T-helper 1 cell treated with Interleukin-12 subunit alpha and Interleukin-12 subunit beta and Interleukin-4 antibody, amounts not matched to agents 30 μg/mL and 1 μg/mL, for 36 hours (primary cell): Measurements from ENCODE around the gene SPSB4.

Experiments
- H3K27ac Mint-ChIP-seq: one replicate; pipeline ENCODE4 v1.8.0; 2021; ENCODE audit warnings: mild to moderate bottlenecking, mixed read lengths
- H3K27me3 Mint-ChIP-seq: one replicate; pipeline ENCODE4 v1.8.0; 2021; ENCODE audit warnings: low read depth, mixed read lengths
- H3K36me3 Mint-ChIP-seq: one replicate; pipeline ENCODE4 v1.8.0; 2021; ENCODE audit warnings: low read depth, mixed read lengths
- H3K4me1 Mint-ChIP-seq: one replicate; pipeline ENCODE4 v1.8.0; 2021; ENCODE audit warnings: low read depth, mixed read lengths
- H3K4me3 Mint-ChIP-seq: one replicate; pipeline ENCODE4 v1.8.0; 2021; ENCODE audit warnings: mild to moderate bottlenecking, moderate library complexity, mixed read lengths
- H3K9me3 Mint-ChIP-seq: one replicate; pipeline ENCODE4 v1.8.0; 2021; ENCODE audit warnings: mixed read lengths

The SPSB4 gene

GRCh38 chr3:141060327-141060726 is 9.2 kb downstream of the SPSB4 start:
- Mint-ChIP-seq H3K4me1 (peaks cover 6% of the 10 kb centered on the region), H3K9me3 (no peaks in the 10 kb centered on the region), H3K27ac (no peak overlapping the region), H3K4me3 (no peak overlapping the region), H3K27me3 (peaks cover 23% of the 10 kb centered on the region), H3K36me3 (no peaks in the 10 kb centered on the region)

- Mint-ChIP-seq H3K4me1 (peaks cover 6% of the 10 kb centered on the region), H3K4me3 (no peak overlapping the region), H3K27ac (no peak overlapping the region), H3K27me3 (peaks cover 15% of the 10 kb centered on the region), H3K36me3 (no peaks in the 10 kb centered on the region), H3K9me3 (no peaks in the 10 kb centered on the region)
Measured at GRCh38 chr3:141063831-141064230, 12.7 kb downstream of the SPSB4 start.

GRCh38 chr3:141064255-141064926 is 13.2 kb downstream of the SPSB4 start:
- Mint-ChIP-seq H3K4me1 (peaks cover 6% of the 10 kb centered on the region), H3K36me3 (no peaks in the 10 kb centered on the region), H3K27ac (no peak overlapping the region), H3K4me3 (no peak overlapping the region), H3K9me3 (no peaks in the 10 kb centered on the region), H3K27me3 (peaks cover 15% of the 10 kb centered on the region)

DNA sequence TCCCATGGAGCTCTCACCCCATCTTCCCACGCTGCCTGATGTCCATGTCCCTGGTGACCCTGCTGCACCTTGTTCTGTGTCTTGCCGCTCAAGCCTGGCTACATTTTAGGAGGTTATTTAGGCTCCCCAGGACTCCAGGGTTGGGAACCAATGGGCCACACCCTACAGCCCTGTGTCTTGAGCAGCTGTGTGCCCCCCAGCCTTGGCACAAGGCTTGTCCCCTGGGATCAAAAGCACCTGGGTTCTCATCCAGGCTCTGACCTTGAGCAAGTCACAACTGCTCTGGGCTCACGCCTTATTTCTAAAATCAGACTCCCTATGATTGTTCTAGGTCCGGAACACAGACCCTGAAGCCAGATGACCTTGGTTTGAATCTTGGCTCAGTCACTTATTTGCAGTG is 14.1 kb downstream of the SPSB4 start:
- no peak overlapping the region for H3K4me3 Mint-ChIP-seq
- H3K36me3 Mint-ChIP-seq: no peaks in the 10 kb centered on the region
- no peaks in the 10 kb centered on the region for H3K9me3 Mint-ChIP-seq
- H3K4me1 Mint-ChIP-seq: peaks cover 6% of the 10 kb centered on the region
- peaks cover 15% of the 10 kb centered on the region for H3K27me3 Mint-ChIP-seq
- no peak overlapping the region for H3K27ac Mint-ChIP-seq

- Mint-ChIP-seq H3K27me3 (peaks cover 15% of the 10 kb centered on the region), H3K27ac (no peak overlapping the region), H3K9me3 (no peaks in the 10 kb centered on the region), H3K4me1 (peaks cover 6% of the 10 kb centered on the region), H3K4me3 (no peak overlapping the region), H3K36me3 (no peaks in the 10 kb centered on the region)
Measured at GRCh38 chr3:141065841-141066805, 15.0 kb downstream of the SPSB4 start.

DNA sequence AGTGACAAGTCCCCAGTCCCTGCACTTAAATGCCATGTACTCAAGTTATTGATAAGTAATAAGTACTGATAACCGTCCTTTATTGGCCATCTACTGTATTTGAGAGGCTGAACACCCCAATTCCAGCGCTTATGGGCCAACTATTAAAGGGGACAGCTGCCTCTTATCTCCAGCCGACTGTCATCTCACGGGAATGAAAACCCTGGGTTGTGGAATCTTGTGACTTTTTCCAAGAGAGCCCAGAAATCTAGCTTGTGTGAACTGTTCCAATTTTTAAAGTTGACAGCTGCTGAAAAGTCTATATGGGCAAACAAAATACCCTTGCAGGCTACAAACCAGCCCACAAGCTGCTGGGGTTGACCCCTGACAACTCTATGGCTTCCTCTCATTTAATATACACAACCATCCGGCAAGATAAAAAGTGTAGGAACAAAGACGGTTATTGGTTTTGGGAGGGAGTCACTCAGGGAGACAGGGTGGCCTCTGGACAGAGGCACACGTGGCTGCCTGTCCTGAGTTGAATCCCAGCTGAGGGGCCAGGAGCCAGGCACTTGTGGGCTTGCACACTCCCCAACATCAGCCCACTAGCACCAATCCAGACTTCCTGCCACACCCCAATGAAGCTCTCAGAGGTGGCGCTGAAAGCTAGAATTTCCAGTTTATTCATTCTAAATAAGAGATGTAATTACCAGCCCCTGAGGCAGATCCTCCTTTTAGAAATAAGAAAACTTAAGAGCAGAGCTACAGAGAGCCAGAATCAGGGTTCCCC is 16.2 kb downstream of the SPSB4 start:
- H3K27ac Mint-ChIP-seq: no peak overlapping the region
- no peaks in the 10 kb centered on the region for H3K9me3 Mint-ChIP-seq
- H3K4me3 Mint-ChIP-seq: no peak overlapping the region
- no peaks in the 10 kb centered on the region for H3K36me3 Mint-ChIP-seq
- peaks cover 15% of the 10 kb centered on the region for H3K27me3 Mint-ChIP-seq
- H3K4me1 Mint-ChIP-seq: peaks cover 6% of the 10 kb centered on the region

- Mint-ChIP-seq H3K4me3 (no peak overlapping the region), H3K36me3 (no peaks in the 10 kb centered on the region), H3K4me1 (no peaks in the 10 kb centered on the region), H3K9me3 (no peaks in the 10 kb centered on the region), H3K27ac (no peak overlapping the region), H3K27me3 (no peaks in the 10 kb centered on the region)
Measured at GRCh38 chr3:141070229-141070628, 19.1 kb downstream of the SPSB4 start.

DNA sequence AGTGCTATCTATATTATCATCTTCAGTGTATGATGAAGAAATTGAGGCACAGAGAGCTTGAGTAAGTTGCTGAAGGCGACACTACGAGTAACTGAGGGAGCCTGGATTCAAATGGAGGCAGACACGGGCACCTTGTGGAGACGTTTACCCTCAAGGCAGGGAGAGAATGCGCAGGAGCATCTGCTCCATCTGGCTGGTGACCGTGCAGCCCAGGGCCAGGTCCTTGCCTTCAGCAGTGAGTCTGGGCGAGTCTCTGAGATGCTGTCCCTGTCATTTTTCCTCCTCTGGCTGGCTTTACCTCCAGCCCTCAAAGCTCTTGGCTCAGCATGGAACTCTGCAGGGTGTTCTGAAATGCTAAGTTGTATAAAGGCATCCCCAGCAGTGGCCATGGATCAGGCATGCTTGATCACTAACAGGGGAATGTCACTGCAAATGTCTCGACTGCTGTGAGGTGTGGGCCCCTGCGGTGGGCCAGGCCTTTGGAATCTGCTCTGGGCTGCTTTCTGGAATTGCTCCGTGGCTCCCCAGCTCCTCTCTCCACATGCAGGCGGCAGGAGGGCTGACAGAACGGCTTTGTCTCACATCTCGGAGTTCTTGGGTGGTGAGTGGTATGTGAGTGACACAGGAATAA is 19.7 kb downstream of the SPSB4 start:
- Mint-ChIP-seq H3K27me3 (no peaks in the 10 kb centered on the region), H3K4me3 (no peak overlapping the region), H3K9me3 (no peaks in the 10 kb centered on the region), H3K36me3 (no peaks in the 10 kb centered on the region), H3K4me1 (no peaks in the 10 kb centered on the region), H3K27ac (no peak overlapping the region)

DNA sequence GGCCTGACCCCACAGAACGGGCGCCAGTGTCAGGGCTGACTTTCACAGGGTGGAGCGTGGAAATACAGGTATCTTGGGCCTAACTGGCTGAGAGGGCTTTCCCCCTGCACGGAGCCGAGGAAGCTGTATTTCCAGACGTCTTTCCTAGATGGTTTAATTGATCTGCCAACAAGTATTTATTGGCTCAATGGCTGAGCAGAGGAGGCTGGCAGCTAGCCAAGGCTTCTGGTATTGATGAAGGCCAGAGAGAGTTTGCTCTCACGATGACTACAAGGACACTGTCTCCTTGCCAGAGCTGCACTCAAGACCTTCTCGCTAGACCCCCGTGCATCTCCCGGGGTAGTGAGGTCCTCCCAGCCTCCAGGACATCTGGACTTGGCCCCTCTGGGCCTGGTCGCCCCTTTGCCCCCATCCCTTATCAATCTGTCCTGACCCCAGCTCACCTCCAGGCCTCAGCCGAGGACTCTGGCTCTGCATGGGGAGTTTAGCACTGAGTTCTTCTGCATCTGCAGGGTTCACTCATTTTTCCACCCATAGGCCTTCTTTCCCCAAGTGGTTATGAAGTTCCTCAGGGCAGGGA is 20.6 kb downstream of the SPSB4 start:
- no peak overlapping the region for H3K4me3 Mint-ChIP-seq
- H3K27ac Mint-ChIP-seq: no peak overlapping the region
- no peaks in the 10 kb centered on the region for H3K36me3 Mint-ChIP-seq
- H3K4me1 Mint-ChIP-seq: peaks cover 3% of the 10 kb centered on the region
- H3K9me3 Mint-ChIP-seq: no peaks in the 10 kb centered on the region
- H3K27me3 Mint-ChIP-seq: no peaks in the 10 kb centered on the region

GRCh38 chr3:141072950-141073349 is 21.8 kb downstream of the SPSB4 start:
- H3K27ac Mint-ChIP-seq: no peak overlapping the region
- H3K4me3 Mint-ChIP-seq: no peak overlapping the region
- peaks cover 3% of the 10 kb centered on the region for H3K4me1 Mint-ChIP-seq
- H3K36me3 Mint-ChIP-seq: no peaks in the 10 kb centered on the region
- no peaks in the 10 kb centered on the region for H3K9me3 Mint-ChIP-seq
- no peaks in the 10 kb centered on the region for H3K27me3 Mint-ChIP-seq

DNA sequence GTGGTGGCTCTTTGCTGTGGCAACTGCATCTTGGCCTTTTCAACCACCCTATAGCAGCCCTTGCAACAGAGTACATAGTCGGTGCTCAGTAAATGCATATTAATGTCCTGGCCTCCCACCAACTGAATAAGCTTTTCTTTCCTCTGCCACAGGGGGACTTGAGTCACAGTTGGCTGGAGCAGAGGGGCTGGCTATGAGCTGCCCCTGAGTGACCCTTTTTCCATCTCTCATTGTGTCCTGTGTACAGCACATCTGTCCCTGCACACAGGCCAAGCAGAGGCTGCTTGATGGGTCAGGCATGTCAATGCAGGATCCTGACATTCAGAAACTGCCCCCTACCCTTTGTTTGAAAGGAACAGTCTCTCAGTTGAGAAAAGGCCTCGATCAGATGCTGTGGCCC is 22.4 kb downstream of the SPSB4 start:
- Mint-ChIP-seq H3K27ac (no peak overlapping the region), H3K4me1 (peaks cover 3% of the 10 kb centered on the region), H3K27me3 (no peaks in the 10 kb centered on the region), H3K9me3 (no peaks in the 10 kb centered on the region), H3K36me3 (no peaks in the 10 kb centered on the region), H3K4me3 (no peak overlapping the region)

DNA sequence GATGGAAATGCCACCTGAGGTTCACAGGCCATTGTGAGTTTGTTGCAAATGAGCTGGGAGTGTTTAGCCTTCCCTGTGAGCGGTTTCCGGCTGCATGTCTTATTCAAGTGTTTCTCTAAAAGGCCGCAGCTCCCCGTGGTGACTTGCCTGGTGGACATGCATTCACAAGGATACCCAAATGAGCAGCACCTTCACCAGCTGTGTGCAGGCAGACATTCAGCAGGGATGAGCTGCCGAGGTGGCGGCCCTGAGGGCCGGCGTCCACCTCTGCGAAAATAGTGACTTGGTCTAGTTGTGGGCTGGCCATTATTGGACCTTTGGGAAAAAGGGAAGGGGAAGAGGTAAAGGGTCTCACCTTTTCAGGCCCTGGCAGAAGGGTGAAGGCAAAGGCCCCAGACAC is 23.4 kb downstream of the SPSB4 start:
- H3K27me3 Mint-ChIP-seq: no peaks in the 10 kb centered on the region
- no peak overlapping the region for H3K27ac Mint-ChIP-seq
- no peaks in the 10 kb centered on the region for H3K9me3 Mint-ChIP-seq
- H3K4me1 Mint-ChIP-seq: peaks cover 3% of the 10 kb centered on the region
- no peak overlapping the region for H3K4me3 Mint-ChIP-seq
- no peaks in the 10 kb centered on the region for H3K36me3 Mint-ChIP-seq

DNA sequence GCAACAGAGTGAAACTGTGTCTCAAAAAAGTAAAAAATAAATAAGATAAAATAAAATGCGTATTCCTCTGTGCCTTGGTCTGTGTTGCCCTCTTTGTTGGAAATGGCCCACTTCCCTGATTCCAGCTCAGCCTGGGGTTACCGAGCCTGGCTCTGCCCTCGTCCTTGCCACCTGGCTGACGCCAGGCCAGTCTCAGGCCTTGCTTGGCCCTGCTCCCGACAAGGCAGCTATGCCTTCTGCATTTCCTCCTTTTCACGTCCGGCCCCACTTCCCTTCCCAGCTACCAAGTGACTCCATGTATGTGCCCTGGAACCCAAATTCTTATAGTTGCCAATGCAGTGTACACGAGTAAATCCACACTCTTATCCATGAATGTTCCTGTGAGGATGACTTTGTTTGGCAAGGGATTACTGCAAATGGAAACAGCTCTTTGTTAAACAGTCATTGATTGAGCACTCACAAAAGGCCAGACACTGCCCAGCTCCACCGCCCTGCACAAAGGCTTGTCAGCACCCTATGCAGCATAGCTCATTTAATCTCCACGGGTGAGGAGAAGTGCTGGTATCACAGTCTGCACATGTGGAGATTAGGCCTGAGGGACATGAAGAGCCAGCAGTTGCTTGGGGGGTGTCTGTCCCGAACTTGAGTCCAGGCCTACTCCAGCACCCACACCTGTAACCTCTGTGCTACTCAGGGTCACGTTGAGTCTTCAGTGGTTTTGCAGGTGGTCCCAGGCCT is 25.1 kb downstream of the SPSB4 start:
- H3K36me3 Mint-ChIP-seq: no peaks in the 10 kb centered on the region
- H3K27ac Mint-ChIP-seq: no peak overlapping the region
- H3K4me1 Mint-ChIP-seq: peaks cover 3% of the 10 kb centered on the region
- no peaks in the 10 kb centered on the region for H3K27me3 Mint-ChIP-seq
- H3K4me3 Mint-ChIP-seq: no peak overlapping the region
- H3K9me3 Mint-ChIP-seq: no peaks in the 10 kb centered on the region
